ENCODE measurements around the gene CHST8. TPM values are rescaled to one million over a fixed set of nuclear protein-coding genes. Genes with fewer than 3 reads are reported as not detected.

The CHST8 gene
- total and polyA plus RNA-seq, 9 donors: 0.09 to 1.4 (median 0.36) TPM

DNA sequence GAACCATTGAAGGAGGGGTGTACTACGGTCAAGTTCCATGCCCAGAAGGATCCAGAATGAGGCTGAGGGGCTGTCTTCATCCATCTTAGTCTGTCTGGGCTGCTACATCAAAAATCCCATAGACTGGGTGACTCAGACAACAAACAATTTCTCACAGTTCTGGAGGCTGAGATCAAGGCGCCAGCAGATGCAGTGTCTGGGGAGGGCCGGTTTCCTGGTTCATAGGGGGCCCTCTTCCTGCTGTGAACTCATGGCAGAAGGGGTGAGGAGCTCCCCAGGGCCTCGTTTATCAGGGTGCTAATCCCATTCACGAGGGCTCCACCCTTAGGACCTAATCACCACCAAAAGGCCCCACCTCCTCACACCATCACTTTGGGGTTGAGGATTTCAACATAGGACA is 160.2 kb downstream of the CHST8 start:
- Histone ChIP-seq H3K4me3 (ENCODE audit: low read length) (no peak overlapping the region), H3K4me1 (ENCODE audit: control insufficient read depth, insufficient read depth, low read length) (peaks cover 4% of the 10 kb centered on the region), H3K27ac (ENCODE audit: low read length) (no peak overlapping the region), H3K36me3 (ENCODE audit: control insufficient read depth, insufficient read depth, low read length) (no peaks in the 10 kb centered on the region), H3K27me3 (ENCODE audit: control insufficient read depth, insufficient read depth, low read length) (peaks cover 15% of the 10 kb centered on the region), H3K9me3 (replicated peaks; ENCODE audit: control insufficient read depth, low read depth, low read length) (no peaks in the 10 kb centered on the region)
- no peak for DNase-seq
- 67% methylated on average over 3 of the region's 5 CpGs for WGBS (ENCODE audit: insufficient coverage)

DNA sequence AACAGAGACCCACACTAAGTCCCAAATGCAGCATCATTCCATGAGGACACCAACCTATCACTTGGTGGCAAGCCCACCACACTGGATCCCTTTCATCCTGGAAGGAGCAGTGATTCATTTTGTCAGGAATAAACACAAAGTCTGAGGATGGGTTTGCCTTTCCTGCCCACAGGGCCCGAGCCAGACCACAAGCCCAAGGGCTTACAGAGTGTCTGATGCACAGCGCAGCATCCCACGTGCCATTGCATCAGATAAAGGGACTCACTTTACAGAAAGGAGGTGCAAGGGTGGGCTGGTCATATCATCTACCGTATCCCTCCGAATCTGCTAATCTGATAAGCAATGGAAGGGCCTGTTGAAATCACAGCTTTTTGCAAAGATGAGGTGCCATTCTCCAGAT is 162.7 kb downstream of the CHST8 start:
- peaks cover 5% of the 10 kb centered on the region for H3K27me3 ChIP-seq (ENCODE audit: control insufficient read depth, insufficient read depth, low read length)
- peaks cover 4% of the 10 kb centered on the region for H3K4me1 ChIP-seq (ENCODE audit: control insufficient read depth, insufficient read depth, low read length)
- no peak overlapping the region for H3K27ac ChIP-seq (ENCODE audit: low read length)
- no peaks in the 10 kb centered on the region for H3K36me3 ChIP-seq (ENCODE audit: control insufficient read depth, insufficient read depth, low read length)
- WGBS (ENCODE audit: insufficient coverage): 89% methylated on average over 5 of the region's 5 CpGs
- no peaks in the 10 kb centered on the region for H3K9me3 ChIP-seq (replicated peaks; ENCODE audit: control insufficient read depth, low read depth, low read length)
- H3K4me3 ChIP-seq (ENCODE audit: low read length): no peak overlapping the region
- no peak for DNase-seq

DNA sequence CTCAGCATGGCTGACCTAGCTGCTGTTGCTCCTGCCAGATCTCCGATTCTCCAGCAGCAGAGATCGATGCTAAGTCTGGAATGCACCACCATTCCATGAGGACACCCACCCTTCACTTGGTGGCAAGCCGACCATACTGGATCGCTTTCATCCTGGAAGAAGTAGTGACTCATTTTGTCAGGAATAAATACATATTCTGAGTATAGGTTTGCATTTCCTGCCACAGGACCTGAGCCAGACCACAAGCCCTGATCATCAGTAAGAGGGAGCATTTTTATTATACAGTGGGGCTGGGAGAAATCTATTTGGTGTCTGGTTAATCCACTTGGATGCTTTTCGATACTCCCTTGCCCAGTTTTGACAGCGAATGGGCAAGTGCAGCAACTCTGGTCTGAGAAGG is 164.0 kb downstream of the CHST8 start:
- Histone ChIP-seq H3K4me3 (ENCODE audit: low read length) (no peak overlapping the region), H3K9me3 (replicated peaks; ENCODE audit: control insufficient read depth, low read depth, low read length) (no peaks in the 10 kb centered on the region), H3K27me3 (ENCODE audit: control insufficient read depth, insufficient read depth, low read length) (peaks cover 2% of the 10 kb centered on the region), H3K4me1 (ENCODE audit: control insufficient read depth, insufficient read depth, low read length) (peaks cover 1% of the 10 kb centered on the region), H3K27ac (ENCODE audit: low read length) (no peak overlapping the region), H3K36me3 (ENCODE audit: control insufficient read depth, insufficient read depth, low read length) (no peaks in the 10 kb centered on the region)
- 76% methylated on average over 2 of the region's 6 CpGs for WGBS (ENCODE audit: insufficient coverage)
- DNase-seq: no peak

DNA sequence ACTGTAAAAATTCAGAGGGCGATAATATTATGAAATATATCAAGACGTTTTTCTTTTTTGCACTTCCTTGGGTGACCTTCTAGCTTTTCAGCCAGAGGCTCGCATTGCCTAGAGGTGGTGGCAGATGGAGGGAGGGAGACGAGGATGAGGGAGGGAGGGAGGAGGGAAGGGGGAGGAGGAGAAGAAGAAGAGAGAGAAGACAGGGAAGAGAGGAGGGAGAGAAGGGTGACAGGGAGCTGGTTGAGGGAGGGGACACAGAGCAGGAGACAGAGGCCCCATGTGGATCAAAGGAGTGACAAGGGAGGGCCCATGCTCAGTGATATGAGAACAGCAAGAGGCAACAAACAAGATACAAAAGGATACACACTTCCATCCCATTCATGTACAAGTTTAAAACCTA is 166.9 kb downstream of the CHST8 start:
- H3K27me3 ChIP-seq (ENCODE audit: control insufficient read depth, insufficient read depth, low read length): peaks cover 2% of the 10 kb centered on the region
- H3K4me3 ChIP-seq (ENCODE audit: low read length): no peak overlapping the region
- H3K4me1 ChIP-seq (ENCODE audit: control insufficient read depth, insufficient read depth, low read length): peaks cover 6% of the 10 kb centered on the region
- no peaks in the 10 kb centered on the region for H3K9me3 ChIP-seq (replicated peaks; ENCODE audit: control insufficient read depth, low read depth, low read length)
- WGBS (ENCODE audit: insufficient coverage): 13% methylated on average over 2 of the region's 4 CpGs
- no peak overlapping the region for H3K27ac ChIP-seq (ENCODE audit: low read length)
- H3K36me3 ChIP-seq (ENCODE audit: control insufficient read depth, insufficient read depth, low read length): no peaks in the 10 kb centered on the region
- no peak for DNase-seq

DNA sequence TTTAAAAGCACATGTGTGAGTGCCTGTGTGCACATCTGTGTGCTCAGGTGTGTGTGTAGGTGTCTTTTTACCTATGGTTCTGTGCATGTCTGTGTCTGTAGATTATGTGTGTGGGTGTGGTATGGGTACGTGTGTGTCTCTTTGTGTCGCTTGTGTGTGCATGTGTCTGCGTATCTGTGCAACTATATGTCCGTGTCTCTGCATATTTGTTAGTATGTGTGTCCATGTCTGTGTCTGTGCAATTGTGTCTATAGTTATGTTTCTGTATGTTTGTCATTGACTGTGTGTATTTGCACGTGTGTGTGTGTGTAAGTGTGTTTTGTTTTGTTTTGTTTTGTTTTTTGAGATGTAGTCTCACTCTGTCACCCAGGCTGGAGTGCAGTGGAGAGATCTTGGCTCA is 167.6 kb downstream of the CHST8 start:
- peaks cover 7% of the 10 kb centered on the region for H3K4me1 ChIP-seq (ENCODE audit: control insufficient read depth, insufficient read depth, low read length)

DNA sequence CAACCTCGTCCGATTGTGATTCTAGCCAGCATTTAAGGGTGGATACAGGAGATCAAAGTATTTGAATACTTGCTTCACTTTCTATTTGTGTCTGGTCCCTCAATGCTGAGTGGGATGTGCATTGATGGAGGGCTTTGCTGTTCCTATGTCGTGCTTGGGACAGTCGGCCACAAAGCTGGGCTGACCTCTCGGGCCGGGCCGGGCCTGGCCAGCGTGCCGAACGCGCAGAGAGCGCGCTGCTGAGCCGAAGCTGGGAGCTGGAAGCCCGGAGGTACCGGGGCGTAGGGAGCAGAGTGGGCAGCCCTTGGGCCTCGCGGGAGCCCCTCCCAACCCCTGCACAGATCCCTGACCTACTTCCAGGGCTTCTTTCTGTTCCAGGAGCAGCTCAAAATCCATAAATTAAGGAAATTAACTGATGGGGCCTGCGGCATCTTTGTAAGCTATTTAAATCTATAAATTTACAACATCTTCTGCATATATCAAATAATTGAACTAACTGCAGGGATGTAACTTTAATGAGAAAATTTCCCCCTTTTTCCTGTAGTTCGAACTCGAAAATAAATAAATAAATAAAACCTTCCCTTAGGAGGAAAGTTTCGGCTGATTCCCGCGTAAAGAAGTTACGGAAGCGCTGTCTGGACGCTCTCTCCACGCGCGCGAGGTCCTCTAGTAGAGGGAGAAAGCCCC is 173.1 kb downstream of the CHST8 start:
- H3K27me3 ChIP-seq (ENCODE audit: control insufficient read depth, insufficient read depth, low read length): no peaks in the 10 kb centered on the region
- peak overlapping the region; percentile 31 for H3K4me3 ChIP-seq (ENCODE audit: low read length)
- no peaks in the 10 kb centered on the region for H3K9me3 ChIP-seq (replicated peaks; ENCODE audit: control insufficient read depth, low read depth, low read length)
- H3K27ac ChIP-seq (ENCODE audit: low read length): peak overlapping the region; percentile 97
- peak; percentile 30 for DNase-seq
- H3K4me1 ChIP-seq (ENCODE audit: control insufficient read depth, insufficient read depth, low read length): peaks cover 23% of the 10 kb centered on the region
- WGBS (ENCODE audit: insufficient coverage): 9% methylated on average over 15 of the region's 32 CpGs
- H3K36me3 ChIP-seq (ENCODE audit: control insufficient read depth, insufficient read depth, low read length): peaks cover 6% of the 10 kb centered on the region

More for the DNA sequence above, 167.6 kb downstream of the CHST8 start:
- WGBS (ENCODE audit: insufficient coverage): 87% methylated on average over 4 of the region's 5 CpGs
- H3K27ac ChIP-seq (ENCODE audit: low read length): no peak overlapping the region
- no peaks in the 10 kb centered on the region for H3K36me3 ChIP-seq (ENCODE audit: control insufficient read depth, insufficient read depth, low read length)
- peaks cover 2% of the 10 kb centered on the region for H3K27me3 ChIP-seq (ENCODE audit: control insufficient read depth, insufficient read depth, low read length)
- DNase-seq: no peak
- H3K9me3 ChIP-seq (replicated peaks; ENCODE audit: control insufficient read depth, low read depth, low read length): no peaks in the 10 kb centered on the region
- no peak overlapping the region for H3K4me3 ChIP-seq (ENCODE audit: low read length)

DNA sequence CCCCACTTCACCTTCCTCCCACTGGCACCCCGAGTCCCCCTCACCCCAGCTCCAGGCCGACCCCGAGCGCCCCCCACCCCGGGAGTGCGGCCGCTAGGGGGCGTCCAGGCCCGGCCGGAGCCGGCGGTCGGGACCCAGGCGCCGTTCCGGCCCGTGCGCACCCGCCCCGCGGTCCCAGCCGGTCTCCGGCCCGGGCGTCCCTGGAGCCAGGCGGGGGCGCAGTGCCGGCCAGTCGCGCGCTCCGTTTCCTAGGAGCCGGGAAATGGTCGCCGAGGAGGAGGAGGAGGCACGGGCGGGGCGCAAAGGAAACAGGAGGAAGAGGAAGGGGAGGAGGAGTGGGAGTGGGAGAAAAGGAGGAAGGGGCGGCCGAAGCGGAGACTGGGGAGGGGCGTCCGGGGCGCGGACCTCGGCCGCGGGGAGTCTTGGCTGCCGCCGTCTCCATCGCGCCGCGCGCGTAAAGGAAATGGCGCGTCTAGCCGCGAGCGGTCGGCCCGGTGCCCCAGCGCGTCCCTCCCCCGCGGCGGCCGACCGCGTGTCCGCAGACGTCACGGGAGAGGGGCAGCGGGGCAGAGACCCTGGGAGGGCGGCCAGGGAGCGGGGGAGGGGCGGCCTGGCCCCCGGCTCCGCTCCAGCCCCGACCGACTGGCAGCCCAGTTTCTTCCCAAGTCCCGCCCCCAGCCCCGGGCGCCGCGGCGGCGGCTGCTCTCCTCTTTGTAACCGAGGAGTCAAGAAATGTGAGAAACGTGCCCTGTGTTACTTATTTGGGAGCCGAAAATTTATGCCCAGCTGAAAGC is 173.8 kb downstream of the CHST8 start:
- under 1% methylated on average over 88 of the region's 92 CpGs for WGBS (ENCODE audit: insufficient coverage)
- H3K27ac ChIP-seq (ENCODE audit: low read length): peak overlapping the region; percentile 97
- H3K36me3 ChIP-seq (ENCODE audit: control insufficient read depth, insufficient read depth, low read length): peaks cover 11% of the 10 kb centered on the region
- peak; percentile 96 for DNase-seq
- peak overlapping the region; percentile 83 for H3K4me3 ChIP-seq (ENCODE audit: low read length)
- peaks cover 23% of the 10 kb centered on the region for H3K4me1 ChIP-seq (ENCODE audit: control insufficient read depth, insufficient read depth, low read length)
- H3K27me3 ChIP-seq (ENCODE audit: control insufficient read depth, insufficient read depth, low read length): no peaks in the 10 kb centered on the region
- H3K9me3 ChIP-seq (replicated peaks; ENCODE audit: control insufficient read depth, low read depth, low read length): no peaks in the 10 kb centered on the region

DNA sequence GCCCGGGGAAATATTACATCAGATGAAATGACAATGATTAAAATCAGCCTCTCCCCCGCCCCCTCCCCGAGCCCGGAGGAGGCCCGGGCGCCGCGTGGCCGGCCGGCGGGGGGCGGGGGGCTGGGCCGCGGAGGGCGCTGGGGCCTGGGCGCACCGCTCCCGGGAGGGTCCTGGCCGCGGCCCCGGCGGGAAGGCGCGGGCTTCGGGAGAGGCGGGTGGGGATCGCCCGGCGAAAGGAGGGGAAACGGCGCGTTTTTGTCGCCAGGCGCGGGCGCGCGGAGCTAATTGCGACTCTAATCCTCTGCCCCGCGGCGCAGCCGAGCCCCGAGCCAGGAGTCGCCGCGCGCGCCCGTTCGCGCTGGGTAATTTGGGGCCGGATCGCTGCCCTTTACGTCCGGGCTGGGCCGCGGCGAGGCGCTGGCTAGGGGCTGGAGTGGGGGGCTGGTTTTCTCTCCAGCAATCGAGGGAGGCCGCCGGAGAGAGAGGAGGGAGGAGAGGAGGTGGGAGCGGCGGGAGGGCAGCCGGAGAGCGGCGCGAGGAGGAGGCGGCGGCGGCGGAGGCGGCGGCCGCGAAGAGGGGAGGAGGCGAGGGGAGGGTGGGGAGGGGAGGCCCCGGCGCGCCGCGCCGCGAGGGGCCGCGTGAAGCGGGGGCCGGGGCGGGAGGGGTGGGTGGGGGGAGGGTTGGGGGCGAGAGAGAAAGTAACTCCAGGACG is 174.6 kb downstream of the CHST8 start, which contains the start of gene KCTD15:
Gene KCTD15, plus strand, starts transcription at position 707 of the 712 bp plus-strand sequence. CDS start 3,585 bp downstream, outside the sequence.
- Histone ChIP-seq H3K36me3 (ENCODE audit: control insufficient read depth, insufficient read depth, low read length) (peaks cover 16% of the 10 kb centered on the region), H3K4me1 (ENCODE audit: control insufficient read depth, insufficient read depth, low read length) (peaks cover 23% of the 10 kb centered on the region), H3K27ac (ENCODE audit: low read length) (peak within 1 kb of the TSS; percentile 97), H3K4me3 (ENCODE audit: low read length) (peak within 1 kb of the TSS; percentile 83), H3K27me3 (ENCODE audit: control insufficient read depth, insufficient read depth, low read length) (no peaks in the 10 kb centered on the region), H3K9me3 (replicated peaks; ENCODE audit: control insufficient read depth, low read depth, low read length) (no peaks in the 10 kb centered on the region)
- peak; percentile 77 for DNase-seq
- WGBS (ENCODE audit: insufficient coverage): under 1% methylated on average over 61 of the region's 92 CpGs

DNA sequence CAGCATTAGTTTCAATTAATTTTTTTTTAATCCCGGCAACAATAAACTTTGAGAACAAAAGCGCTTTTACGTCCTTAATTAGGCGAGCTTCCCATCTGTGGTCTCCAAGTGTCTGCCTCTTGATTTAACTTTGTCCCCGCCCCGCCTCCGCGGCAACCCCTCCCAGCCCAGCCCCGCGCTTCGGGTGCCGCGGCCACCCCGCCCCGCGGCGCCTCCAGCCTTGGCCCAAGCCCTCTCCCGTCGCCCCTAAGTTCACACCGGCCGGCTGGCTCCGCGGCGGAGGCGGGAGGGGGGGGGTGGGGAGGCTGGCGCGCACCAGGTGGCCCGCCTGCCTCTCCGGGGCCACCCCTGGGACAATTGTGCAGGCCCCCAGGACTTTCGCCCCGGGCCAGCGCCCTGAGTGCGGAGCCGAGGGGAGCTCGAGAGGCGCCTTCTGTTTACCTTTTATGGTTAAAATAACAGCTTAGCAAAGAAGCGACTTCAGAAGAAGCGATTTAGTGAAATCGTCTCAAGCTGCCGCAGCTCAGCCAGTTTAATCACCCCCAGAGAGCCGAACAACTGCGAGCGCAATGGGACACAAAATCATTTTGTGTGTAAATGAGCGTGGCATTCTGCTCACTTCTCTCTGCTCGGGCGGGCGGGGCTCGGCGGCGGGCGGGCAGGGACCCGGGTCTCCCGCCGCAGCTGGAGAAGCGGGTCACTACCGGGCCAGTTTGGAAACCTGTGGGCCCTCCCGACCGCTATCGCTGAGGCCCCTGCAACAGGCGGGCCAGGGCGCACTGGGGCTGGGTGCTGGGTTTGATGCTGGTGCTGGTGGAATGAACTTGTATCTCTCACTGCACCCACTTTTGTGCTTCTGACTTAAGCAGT is 176.3 kb downstream of the CHST8 start:
- peaks cover 34% of the 10 kb centered on the region for H3K36me3 ChIP-seq (ENCODE audit: control insufficient read depth, insufficient read depth, low read length)
- H3K27me3 ChIP-seq (ENCODE audit: control insufficient read depth, insufficient read depth, low read length): no peaks in the 10 kb centered on the region
- H3K9me3 ChIP-seq (replicated peaks; ENCODE audit: control insufficient read depth, low read depth, low read length): no peaks in the 10 kb centered on the region
- peaks cover 17% of the 10 kb centered on the region for H3K4me1 ChIP-seq (ENCODE audit: control insufficient read depth, insufficient read depth, low read length)
- 2% methylated on average over 41 of the region's 61 CpGs for WGBS (ENCODE audit: insufficient coverage)
- H3K27ac ChIP-seq (ENCODE audit: low read length): peak overlapping the region; percentile 69
- peak overlapping the region; percentile 83 for H3K4me3 ChIP-seq (ENCODE audit: low read length)
- DNase-seq: peak; percentile 68
